ENCODE measurements around the gene SERGEF. TPM values are rescaled to one million over a fixed set of nuclear protein-coding genes. Genes with fewer than 3 reads are reported as not detected.

The SERGEF gene
- polyA plus RNA-seq, 1 of the 3 experiments (the other 2 are of a cell fraction), result 23.1 TPM

- Histone ChIP-seq H3K4me3 (ENCODE audit: low read depth in 2 of 2, low read length in 1 of 2) (no peak overlapping the region), H3K27ac (ENCODE audit: low read depth in 2 of 2, low read length in 1 of 2) (no peak overlapping the region), H3K4me2 (no peak overlapping the region), H3K9ac (no peak overlapping the region), H3K27me3 (ENCODE audit: insufficient read depth) (no peaks in the 10 kb centered on the region), H4K20me1 (ENCODE audit: insufficient read depth) (no peaks in the 10 kb centered on the region), H3K4me1 (ENCODE audit: control insufficient read depth in 1 of 2, insufficient read depth in 2 of 2, low read depth in 1 of 2, low read length in 1 of 2) (peaks cover 0 to 4% of the 10 kb centered on the region in 2 experiments; a peak in 1 of 4 replicates), H3K9me3 (no peaks in the 10 kb centered on the region), H3K79me2 (ENCODE audit: insufficient read depth) (no peaks in the 10 kb centered on the region), H2AFZ (ENCODE audit: low read depth) (no peak overlapping the region), H3K36me3 (replicated peaks in 1 of 2; ENCODE audit: control insufficient read depth in 1 of 2, insufficient read depth in 2 of 2, low read length in 1 of 2) (no peaks in the 10 kb centered on the region), H3F3A (replicated peaks; ENCODE audit: insufficient read depth) (no peaks in the 10 kb centered on the region), H3K9me2 (no peaks in the 10 kb centered on the region)
- 82% methylated on average over 2 of the region's 2 CpGs for WGBS (ENCODE audit: low lambda C conversion rate)
- TF ChIP-seq POLR2AphosphoS5 (IDR thresholded peaks at IDR 0.05; ENCODE audit: low read depth, low read length) (no peak), FOSL2 (IDR thresholded peaks at IDR 0.05; ENCODE audit: borderline replicate concordance, low read depth) (no peak), TEAD4 (IDR thresholded peaks at IDR 0.05; ENCODE audit: borderline replicate concordance, insufficient read depth) (no peak), ELF1 (IDR thresholded peaks at IDR 0.05) (no peak), MAX (IDR thresholded peaks at IDR 0.05; ENCODE audit: low read depth) (no peak), SIN3A (IDR thresholded peaks at IDR 0.05; ENCODE audit: borderline replicate concordance, low read depth, low read length) (no peak), NFIC (IDR thresholded peaks at IDR 0.05; ENCODE audit: borderline replicate concordance) (no peak), CTCF (IDR thresholded peaks at IDR 0.05) (no peak), EP300 (IDR thresholded peaks at IDR 0.05; ENCODE audit: borderline replicate concordance in 1 of 2, low read depth in 1 of 2, low read length in 1 of 2) (no peak), RAD21 (IDR thresholded peaks at IDR 0.05; ENCODE audit: low read length) (no peak), SMC3 (IDR thresholded peaks at IDR 0.05; ENCODE audit: low read depth, low read length) (no peak)
- ChIA-PET POLR2A (no interaction called here), CTCF (interaction anchor here (1.0 to 4.0 kb wide), 6 partner anchors 16 to 202 kb away, joined by 3 to 19 read pairs (median 4); no protein-coding TSS in a partner anchor)
- DNase-seq, result no peak
Observed at GRCh38 chr11:17922416-17922788, 90.4 kb downstream of the SERGEF start.

- Histone ChIP-seq H2AFZ (ENCODE audit: low read depth) (no peak overlapping the region), H3K36me3 (replicated peaks in 1 of 2; ENCODE audit: control insufficient read depth in 1 of 2, insufficient read depth in 2 of 2, low read length in 1 of 2) (no peaks in the 10 kb centered on the region), H3K4me1 (ENCODE audit: control insufficient read depth in 1 of 2, insufficient read depth in 2 of 2, low read depth in 1 of 2, low read length in 1 of 2) (peaks cover 0 to under 1% of the 10 kb centered on the region in 2 experiments; a peak in 1 of 4 replicates), H3K9me3 (no peaks in the 10 kb centered on the region), H3K27ac (ENCODE audit: low read depth in 2 of 2, low read length in 1 of 2) (no peak overlapping the region), H3K79me2 (ENCODE audit: insufficient read depth) (no peaks in the 10 kb centered on the region), H3K27me3 (ENCODE audit: insufficient read depth) (no peaks in the 10 kb centered on the region), H3F3A (replicated peaks; ENCODE audit: insufficient read depth) (no peaks in the 10 kb centered on the region), H3K9me2 (no peaks in the 10 kb centered on the region), H3K9ac (no peak overlapping the region), H3K4me3 (ENCODE audit: low read depth in 2 of 2, low read length in 1 of 2) (no peak overlapping the region), H4K20me1 (ENCODE audit: insufficient read depth) (no peaks in the 10 kb centered on the region), H3K4me2 (no peak overlapping the region)
- 64% methylated on average over 4 of the region's 4 CpGs for WGBS (ENCODE audit: low lambda C conversion rate)
- POLR2A ChIA-PET, result no interaction called here
- DNase-seq, result no peak
- no peak for TF ChIP-seq ZBTB33 (IDR thresholded peaks at IDR 0.05; ENCODE audit: borderline replicate concordance, low read depth)
- TF ChIP-seq SMC3 (IDR thresholded peaks at IDR 0.05; ENCODE audit: low read depth, low read length), result no peak
- TF ChIP-seq NFIC (IDR thresholded peaks at IDR 0.05; ENCODE audit: borderline replicate concordance), result no peak
- TF ChIP-seq MXI1 (IDR thresholded peaks at IDR 0.05; ENCODE audit: low read depth, low read length), result no peak
- TF ChIP-seq GATA2 (CRISPR knock-in tag; IDR thresholded peaks at IDR 0.05), result no peak
- TF ChIP-seq RAD21 (IDR thresholded peaks at IDR 0.05; ENCODE audit: low read length), result no peak
- no peak for TF ChIP-seq REST (IDR thresholded peaks at IDR 0.05; ENCODE audit: low read depth, low read length)
- TF ChIP-seq CHD2 (IDR thresholded peaks at IDR 0.05; ENCODE audit: low read length, partially characterized antibody), result no peak
- TF ChIP-seq EZH2phosphoT487 (IDR thresholded peaks at IDR 0.05; ENCODE audit: borderline replicate concordance, low read depth), result no peak
- no peak for TF ChIP-seq ELF1 (IDR thresholded peaks at IDR 0.05)
- TF ChIP-seq YY1 (IDR thresholded peaks at IDR 0.05; ENCODE audit: low read depth), result no peak
- TF ChIP-seq TCF12 (IDR thresholded peaks at IDR 0.05), result no peak
- CTCF ChIA-PET, result interaction anchor here (1.0 to 4.0 kb wide), 7 partner anchors 15 to 201 kb away, joined by 3 to 19 read pairs (median 4); no protein-coding TSS in a partner anchor
Observed at GRCh38 chr11:17921659-17922415, 91.0 kb downstream of the SERGEF start.

Measured in SK-N-SH (cell line).